ENCODE data around the gene MMRN1. TPM values are rescaled to one million over a fixed set of nuclear protein-coding genes. Genes with fewer than 3 reads are reported as not detected.
A peak's percentile ranks its signal among the peaks of the same experiment; 100 is the strongest.

The MMRN1 gene
- 0.03 TPM in 1 of 2 replicates, not detected in the other for total RNA-seq (2014; rRNA removed; shearing (Covaris generic))

DNA sequence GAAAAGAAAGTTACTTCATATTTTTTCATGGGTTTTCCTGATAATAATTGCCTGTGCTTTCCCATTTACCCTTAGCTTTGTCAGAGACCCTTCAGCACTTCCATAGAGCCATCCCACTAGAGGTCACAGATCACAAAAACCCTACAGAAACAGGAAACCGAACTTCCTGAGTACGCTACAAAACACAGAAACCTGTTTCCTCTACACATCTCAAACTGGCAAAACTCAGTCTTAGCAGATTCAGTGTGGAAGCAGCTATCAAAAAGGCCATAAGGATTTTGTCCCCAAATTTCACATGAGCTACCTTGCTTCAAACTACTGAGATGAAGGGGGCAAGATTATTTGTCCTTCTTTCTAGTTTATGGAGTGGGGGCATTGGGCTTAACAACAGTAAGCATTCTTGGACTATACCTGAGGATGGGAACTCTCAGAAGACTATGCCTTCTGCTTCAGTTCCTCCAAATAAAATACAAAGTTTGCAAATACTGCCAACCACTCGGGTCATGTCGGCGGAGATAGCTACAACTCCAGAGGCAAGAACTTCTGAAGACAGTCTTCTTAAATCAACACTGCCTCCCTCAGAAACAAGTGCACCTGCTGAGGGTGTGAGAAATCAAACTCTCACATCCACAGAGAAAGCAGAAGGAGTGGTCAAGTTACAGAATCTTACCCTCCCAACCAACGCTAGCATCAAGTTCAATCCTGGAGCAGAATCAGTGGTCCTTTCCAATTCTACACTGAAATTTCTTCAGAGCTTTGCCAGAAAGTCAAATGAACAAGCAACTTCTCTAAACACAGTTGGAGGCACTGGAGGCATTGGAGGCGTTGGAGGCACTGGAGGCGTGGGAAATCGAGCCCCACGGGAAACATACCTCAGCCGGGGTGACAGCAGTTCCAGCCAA is at the start of gene MMRN1:
Gene MMRN1, plus strand, starts transcription at position 206 of the 902 bp plus-strand sequence. Its CDS starts 118 bp downstream, at position 324.
- no peak for DNase-seq (ENCODE audit: low spot score)

GRCh38 chr4:89847571-89848325 is 46.9 kb upstream of the MMRN1 start:
- DNase-seq (ENCODE audit: low spot score) = no peak

GRCh38 chr4:89855236-89855635 is 39.4 kb upstream of the MMRN1 start:
- DNase-seq (ENCODE audit: low spot score) = no peak

DNA sequence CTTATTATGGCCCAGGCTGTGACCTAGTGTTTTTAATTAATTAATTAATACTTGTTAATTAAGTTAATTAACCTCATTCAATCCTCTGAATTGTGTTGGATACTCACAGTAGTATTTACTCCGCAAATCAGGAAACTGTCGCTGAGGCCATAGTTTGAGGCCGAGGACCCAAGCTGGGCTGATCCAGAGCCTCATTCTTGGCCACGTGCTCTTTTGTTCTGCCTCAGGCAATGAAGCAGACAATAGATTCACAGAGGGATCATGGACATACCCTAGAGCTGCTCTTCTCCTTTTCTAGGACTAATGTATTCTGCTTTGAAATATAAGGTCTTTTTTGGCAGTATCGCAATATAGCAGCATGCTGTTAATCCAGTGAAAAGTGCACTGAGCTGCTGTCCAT is 33.7 kb upstream of the MMRN1 start:
- DNase-seq (ENCODE audit: low spot score) = no peak

DNA sequence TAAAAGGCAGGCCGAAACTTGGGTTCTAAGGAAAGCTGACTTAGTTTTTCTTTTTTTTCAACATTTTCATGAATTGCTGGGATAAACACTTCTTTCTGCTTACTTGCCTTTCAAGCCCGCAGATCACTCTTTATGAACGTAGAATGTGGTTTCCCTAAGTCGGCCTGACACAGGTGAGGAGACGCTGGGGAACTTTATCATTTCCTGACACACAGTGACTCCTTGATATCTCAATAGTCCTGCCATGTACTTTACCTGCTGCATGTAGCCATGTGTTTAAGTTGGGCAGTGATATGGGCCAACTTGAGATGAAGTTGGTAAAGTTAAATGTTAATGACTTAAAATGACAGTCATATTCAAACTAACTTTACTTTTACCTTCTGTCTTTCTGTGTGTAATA is 31.1 kb upstream of the MMRN1 start:
- no peak for DNase-seq (ENCODE audit: low spot score)

GRCh38 chr4:89868276-89868675 is 26.4 kb upstream of the MMRN1 start:
- no peak for DNase-seq (ENCODE audit: low spot score)

- DNase-seq (ENCODE audit: low spot score) = peak; percentile 29
These were observed 25.6 kb upstream of the MMRN1 start for GRCh38 chr4:89868999-89869589.

DNA sequence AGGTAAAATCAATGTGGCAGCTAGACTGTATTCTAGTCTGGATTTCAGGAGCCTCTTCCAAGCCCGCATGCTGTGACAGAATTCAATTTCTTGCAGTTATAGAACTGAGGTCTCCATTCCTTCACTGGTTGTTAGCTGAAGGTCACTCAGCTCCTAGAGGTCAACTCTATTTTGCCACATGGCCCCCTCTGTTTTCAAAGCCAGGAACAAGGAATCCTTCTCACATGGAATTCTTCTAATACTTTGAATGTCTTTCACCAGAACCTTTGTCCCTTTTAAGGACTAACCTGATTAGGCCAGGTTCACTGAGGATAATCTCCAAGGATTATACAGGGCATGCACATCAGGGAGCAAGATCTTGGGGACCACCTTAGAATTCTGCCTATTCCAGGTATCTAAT is 23.4 kb upstream of the MMRN1 start:
- no peak for DNase-seq (ENCODE audit: low spot score)

GRCh38 chr4:89876548-89876947 is 18.1 kb upstream of the MMRN1 start:
- no peak for DNase-seq (ENCODE audit: low spot score)

- no peak for DNase-seq (ENCODE audit: low spot score)
These were observed 16.0 kb upstream of the MMRN1 start for GRCh38 chr4:89878611-89879010.

- DNase-seq (ENCODE audit: low spot score) = no peak
These were observed 15.4 kb upstream of the MMRN1 start for GRCh38 chr4:89879215-89879614.

- DNase-seq (ENCODE audit: low spot score) = no peak
These were observed 5.4 kb upstream of the MMRN1 start for GRCh38 chr4:89889289-89889688.

DNA sequence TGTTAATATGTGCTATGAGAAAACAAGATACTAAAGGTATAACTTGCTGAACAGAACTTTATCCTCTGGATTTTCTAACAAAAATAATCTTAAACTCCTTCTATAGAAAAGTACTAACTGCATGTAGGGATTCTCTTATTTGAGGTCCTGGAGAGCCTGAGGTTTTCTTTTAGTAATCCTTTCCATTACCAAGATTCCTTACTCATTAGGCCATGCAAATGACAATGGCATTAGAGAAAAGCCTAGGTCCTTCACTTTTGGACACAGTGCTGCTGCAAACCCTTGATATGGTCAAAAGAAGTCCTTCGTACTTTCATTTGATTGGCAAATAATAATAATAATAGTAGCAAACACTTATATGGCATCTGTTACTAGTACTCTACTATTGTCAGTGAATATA is 3.2 kb downstream of the MMRN1 start:
- DNase-seq (ENCODE audit: low spot score) = no peak

DNA sequence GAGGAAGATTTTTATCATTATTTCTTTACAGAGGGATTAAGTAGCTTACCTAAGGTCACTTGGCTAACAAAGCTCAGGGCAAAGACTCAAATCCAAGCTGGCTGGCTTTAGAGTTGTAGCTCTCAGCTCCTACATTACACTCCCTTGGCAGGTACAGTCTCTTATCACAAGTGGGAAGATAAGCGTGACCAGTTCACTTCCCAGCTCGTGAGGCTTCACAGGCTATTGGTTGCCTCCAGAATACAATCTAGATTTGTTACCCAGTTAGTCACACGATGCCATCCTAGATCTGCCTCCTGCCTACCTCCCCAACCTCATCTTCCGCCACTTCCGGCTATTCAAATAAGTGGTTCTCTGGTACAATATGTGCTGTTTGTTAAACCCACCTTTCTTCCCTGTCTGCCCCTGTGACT is 3.7 kb downstream of the MMRN1 start:
- DNase-seq (ENCODE audit: low spot score) = peak; percentile 22

- DNase-seq (ENCODE audit: low spot score) = no peak
These were observed 4.5 kb downstream of the MMRN1 start for GRCh38 chr4:89899152-89899551.

GRCh38 chr4:89899854-89900253 is 5.2 kb downstream of the MMRN1 start:
- no peak for DNase-seq (ENCODE audit: low spot score)

- DNase-seq (ENCODE audit: low spot score) = peak; percentile 70
These were observed 7.3 kb downstream of the MMRN1 start for GRCh38 chr4:89901808-89902431.

DNA sequence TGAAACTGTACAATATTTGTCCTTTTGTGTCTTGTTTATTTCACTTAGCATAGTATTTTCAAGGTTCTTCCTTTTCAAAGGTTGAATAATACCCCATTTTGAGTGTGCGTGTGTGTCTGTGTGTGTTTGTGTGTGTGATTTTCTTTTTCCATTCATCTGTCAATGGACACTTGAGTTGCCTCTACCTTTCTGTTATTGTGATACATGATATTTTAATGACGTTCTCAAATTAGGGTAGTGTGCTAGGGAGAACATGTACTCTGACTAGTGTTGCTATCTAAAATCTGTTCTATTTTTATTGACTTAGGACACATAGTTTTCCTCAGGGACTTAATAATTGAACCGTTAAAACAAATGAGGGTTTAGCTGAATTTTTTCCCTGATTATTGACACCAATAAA is 9.9 kb downstream of the MMRN1 start:
- DNase-seq (ENCODE audit: low spot score) = no peak

GRCh38 chr4:89906316-89906715 is 11.7 kb downstream of the MMRN1 start:
- DNase-seq (ENCODE audit: low spot score) = no peak

- DNase-seq (ENCODE audit: low spot score) = no peak
These were observed 12.3 kb downstream of the MMRN1 start for GRCh38 chr4:89906777-89907521.

- DNase-seq (ENCODE audit: low spot score) = no peak
These were observed 15.2 kb downstream of the MMRN1 start for GRCh38 chr4:89909889-89910288.

Measured in HT-29 (cell line).